Measurements from ENCODE around the gene YWHAB. TPM values are rescaled to one million over a fixed set of nuclear protein-coding genes. Genes with fewer than 3 reads are reported as not detected.

The YWHAB gene
- total and polyA plus RNA-seq, 2 of the 4 experiments (the other 2 are of a cell fraction), result 78.0 to 102 TPM

GRCh38 chr20:44942264-44942973 is 56.9 kb downstream of the YWHAB start:
- 88% methylated on average over 2 of the region's 4 CpGs; no CpG with 5 or more reads in 1 of the 2 experiments for WGBS, 2 experiments (ENCODE audit: extremely low coverage in 2 of 2, insufficient read length in 1 of 2)
- H3K9me3 ChIP-seq (ENCODE audit: control insufficient read depth, insufficient read depth, low read length), result no peaks in the 10 kb centered on the region
- BruUV-seq (replicated peaks), result TSS peak; percentile 83
- no peak overlapping the region for H2AK9ac ChIP-seq (replicated peaks; ENCODE audit: low read depth, low read length, poor library complexity)
- H3K36me3 ChIP-seq (ENCODE audit: control insufficient read depth, insufficient read depth, low read length), result peaks cover 41% of the 10 kb centered on the region
- no peak overlapping the region for H3K4me2 ChIP-seq (ENCODE audit: low read depth, low read length)
- no peak overlapping the region for H3K14ac ChIP-seq (replicated peaks; ENCODE audit: low read depth, low read length)
- no peak overlapping the region for H3K4ac ChIP-seq (ENCODE audit: low read depth, low read length)
- no peak overlapping the region for H3K56ac ChIP-seq (ENCODE audit: extremely low read depth, insufficient read depth, low read length)
- no peak for DNase-seq
- H2BK120ac ChIP-seq (ENCODE audit: low read depth, low read length), result no peak overlapping the region
- H2BK20ac ChIP-seq (ENCODE audit: low read depth, low read length), result no peak overlapping the region
- POLR2A ChIA-PET (ENCODE audit: unreplicated experiment), result interaction anchor here (0.6 kb wide), 1 partner anchor 307 kb away, joined by 4 read pairs; no protein-coding TSS in a partner anchor
- TF ChIP-seq BHLHE40 (IDR thresholded peaks at IDR 0.05; ENCODE audit: low read depth, low read length) (no peak), CHD1 (IDR thresholded peaks at IDR 0.05; ENCODE audit: low read depth, low read length) (no peak), USF2 (IDR thresholded peaks at IDR 0.05; ENCODE audit: low read depth, low read length) (no peak), MAZ (IDR thresholded peaks at IDR 0.05; ENCODE audit: borderline replicate concordance, low read depth, low read length) (no peak), MAFK (IDR thresholded peaks at IDR 0.05; ENCODE audit: low read depth, low read length) (no peak), RCOR1 (IDR thresholded peaks at IDR 0.05; ENCODE audit: insufficient replicate concordance, low read length) (no peak), POLR2A (IDR thresholded peaks at IDR 0.05; ENCODE audit: low read depth, low read length) (no peak), RAD21 (IDR thresholded peaks at IDR 0.05; ENCODE audit: low read length) (no peak)
- H3K18ac ChIP-seq (ENCODE audit: low read depth, low read length), result no peak overlapping the region
- no peak overlapping the region for H2AK5ac ChIP-seq (ENCODE audit: low read depth, low read length)
- H4K91ac ChIP-seq (ENCODE audit: insufficient read depth, low read depth, low read length), result no peak overlapping the region
- no peak overlapping the region for H3K23ac ChIP-seq (ENCODE audit: low read depth, low read length)
- ATAC-seq (ENCODE audit: low read depth), result no peak
- CTCF ChIA-PET, result interaction anchor here (0.9 kb wide), 1 partner anchor 351 kb away, joined by 3 read pairs; no protein-coding TSS in a partner anchor
- H3K27me3 ChIP-seq (ENCODE audit: control insufficient read depth, insufficient read depth, low read length), result no peaks in the 10 kb centered on the region
- H3K27ac ChIP-seq (ENCODE audit: insufficient read depth, low read length), result no peak overlapping the region
- H2AFZ ChIP-seq (replicated peaks; ENCODE audit: low read length, poor library complexity), result no peak overlapping the region
- dilution Hi-C loops (cut with HindIII; ENCODE audit: low sequenced_read_pairs, unreplicated experiment), result no loop called here
- no peak overlapping the region for H3K9ac ChIP-seq (ENCODE audit: low read depth, low read length)
- in situ Hi-C loops (cut with MboI; ENCODE audit: low sequenced_read_pairs), result no loop called here
- H2BK15ac ChIP-seq (ENCODE audit: low read depth, low read length), result no peak overlapping the region
- H3K9me1 ChIP-seq (ENCODE audit: insufficient read depth, low read length), result peaks cover 6% of the 10 kb centered on the region; the same call in 1 of the 2 replicates
- no peak overlapping the region for H4K8ac ChIP-seq (ENCODE audit: low read depth in 2 of 2, low read length in 2 of 2)
- H2BK5ac ChIP-seq (ENCODE audit: low read depth, low read length, poor library complexity, severe bottlenecking), result no peak overlapping the region
- H3K4me1 ChIP-seq (ENCODE audit: control insufficient read depth, insufficient read depth, low read length), result peaks cover 2% of the 10 kb centered on the region; the same call in 1 of the 2 replicates
- no peaks in the 10 kb centered on the region for H4K20me1 ChIP-seq (ENCODE audit: insufficient read depth, low read length)
- H3K79me1 ChIP-seq (ENCODE audit: low read depth in 1 of 2, low read length in 2 of 2), result peaks cover 0 to 8% of the 10 kb centered on the region in 2 experiments; a peak in 1 of 4 replicates
- intact Hi-C loops (cut with micrococcal nuclease), result no loop called here
- H3K4me3 ChIP-seq (ENCODE audit: insufficient read depth, low read depth, low read length), result no peak overlapping the region
- no peak overlapping the region for H4K5ac ChIP-seq (ENCODE audit: low read depth, low read length)

All from IMR-90 (cell line).